Measurements from ENCODE around the gene FHIT.

DNA sequence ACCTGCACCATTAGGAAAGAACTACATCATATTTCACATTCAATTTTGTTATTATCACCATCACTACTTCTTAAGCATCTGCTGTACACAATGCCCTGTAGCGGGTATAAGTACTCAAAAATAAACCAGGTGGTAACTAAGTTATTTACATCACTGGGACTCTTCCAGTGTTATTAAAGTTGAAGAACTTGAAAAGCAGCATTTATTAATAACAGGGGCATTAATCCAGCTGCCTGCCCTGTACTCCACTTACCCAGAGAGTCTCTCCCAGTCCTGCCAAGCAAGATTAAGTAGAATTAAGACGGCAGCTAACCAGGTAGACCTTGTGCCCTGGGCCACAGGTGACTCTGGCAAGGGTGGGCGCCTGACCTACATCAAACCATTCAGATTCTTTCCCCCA lies 65.2 kb downstream of the FHIT start:
- TF ChIP-seq POLR2A (IDR thresholded peaks at IDR 0.05; ENCODE audit: low read depth, low read length) (no peak), TAF1 (IDR thresholded peaks at IDR 0.05; ENCODE audit: borderline replicate concordance, low read depth, low read length) (no peak)

All from GM12892 (cell line).